Measurements from ENCODE around the gene NUP214. TPM values are rescaled to one million over a fixed set of nuclear protein-coding genes. Genes with fewer than 3 reads are reported as not detected.

NUP214 gene
- polyA plus RNA-seq, 1 donor from 2014 or later = 15.0 TPM

- H3K79me2 ChIP-seq (replicated peaks; ENCODE audit: insufficient read depth, low read length) = no peaks in the 10 kb centered on the region
- TF ChIP-seq REST (IDR thresholded peaks at IDR 0.05; ENCODE audit: borderline replicate concordance) (no peak), POLR2AphosphoS5 (IDR thresholded peaks at IDR 0.05) (no peak), RAD21 (conservative IDR thresholded peaks at IDR 0.05) (no peak), SMC3 (conservative IDR thresholded peaks at IDR 0.05; ENCODE audit: poor library complexity) (no peak), TAF1 (IDR thresholded peaks at IDR 0.05; ENCODE audit: low read depth) (no peak), EP300 (conservative IDR thresholded peaks at IDR 0.05; ENCODE audit: poor library complexity, severe bottlenecking) (no peak)
- H3K36me3 ChIP-seq (ENCODE audit: insufficient read depth, low read length) = no peaks in the 10 kb centered on the region
- no peaks in the 10 kb centered on the region for H3K9me3 ChIP-seq (ENCODE audit: low read length)
- no peaks in the 10 kb centered on the region for H4K20me1 ChIP-seq (ENCODE audit: insufficient read depth)
- no peak overlapping the region for H3K9ac ChIP-seq (ENCODE audit: low read length)
- no peak overlapping the region for H3K4me3 ChIP-seq (ENCODE audit: low read length)
- no peak overlapping the region for H3K4me2 ChIP-seq (ENCODE audit: low read length)
- H2AFZ ChIP-seq (ENCODE audit: low read depth, low read length) = no peak overlapping the region
- no peaks in the 10 kb centered on the region for H3K9me2 ChIP-seq (ENCODE audit: insufficient read depth, low read length)
- H3F3A ChIP-seq (ENCODE audit: insufficient read depth, low read length, poor library complexity, severe bottlenecking) = no peaks in the 10 kb centered on the region
- H3K27ac ChIP-seq (ENCODE audit: low read length) = no peak overlapping the region
- no peaks in the 10 kb centered on the region for H3K27me3 ChIP-seq (ENCODE audit: insufficient read depth, low read depth, low read length)
Measured at GRCh38 chr9:131146186-131146585, 20.8 kb downstream of the NUP214 start.

- H3K36me3 ChIP-seq (ENCODE audit: insufficient read depth, low read length) = no peaks in the 10 kb centered on the region
- no peak for TF ChIP-seq POLR2AphosphoS5 (IDR thresholded peaks at IDR 0.05)
- no peak for TF ChIP-seq RAD21 (conservative IDR thresholded peaks at IDR 0.05)
- TF ChIP-seq REST (IDR thresholded peaks at IDR 0.05; ENCODE audit: borderline replicate concordance) = no peak
- no peak for TF ChIP-seq SMC3 (conservative IDR thresholded peaks at IDR 0.05; ENCODE audit: poor library complexity)
- TF ChIP-seq EZH2 (IDR thresholded peaks at IDR 0.05; ENCODE audit: borderline replicate concordance, insufficient read depth, low read length, poor library complexity, severe bottlenecking) = no peak
- no peak for TF ChIP-seq EP300 (conservative IDR thresholded peaks at IDR 0.05; ENCODE audit: poor library complexity, severe bottlenecking)
- TF ChIP-seq TAF1 (IDR thresholded peaks at IDR 0.05; ENCODE audit: low read depth) = no peak
- TF ChIP-seq MXI1 (conservative IDR thresholded peaks at IDR 0.05; ENCODE audit: poor library complexity, severe bottlenecking) = no peak
- no peak for TF ChIP-seq CTCF (IDR thresholded peaks at IDR 0.05; ENCODE audit: poor library complexity, severe bottlenecking)
- H3K27ac ChIP-seq (ENCODE audit: low read length) = no peak overlapping the region
- no peaks in the 10 kb centered on the region for H4K20me1 ChIP-seq (ENCODE audit: insufficient read depth)
- H3K9me2 ChIP-seq (ENCODE audit: insufficient read depth, low read length) = no peaks in the 10 kb centered on the region
- H2AFZ ChIP-seq (ENCODE audit: low read depth, low read length) = no peak overlapping the region
- no peaks in the 10 kb centered on the region for H3F3A ChIP-seq (ENCODE audit: insufficient read depth, low read length, poor library complexity, severe bottlenecking)
- H3K9ac ChIP-seq (ENCODE audit: low read length) = no peak overlapping the region
- no peak overlapping the region for H3K4me2 ChIP-seq (ENCODE audit: low read length)
- H3K4me3 ChIP-seq (ENCODE audit: low read length) = no peak overlapping the region
- H3K27me3 ChIP-seq (ENCODE audit: insufficient read depth, low read depth, low read length) = no peaks in the 10 kb centered on the region
- H3K79me2 ChIP-seq (replicated peaks; ENCODE audit: insufficient read depth, low read length) = no peaks in the 10 kb centered on the region
- no peaks in the 10 kb centered on the region for H3K9me3 ChIP-seq (ENCODE audit: low read length)
Measured at GRCh38 chr9:131148276-131148675, 22.9 kb downstream of the NUP214 start.
